HepG2 (cell line): Measurements from ENCODE around the gene ACOXL. TPM values are rescaled to one million over a fixed set of nuclear protein-coding genes. Genes with fewer than 3 reads are reported as not detected.
A peak's percentile ranks its signal among the peaks of the same experiment; 100 is the strongest.

Source experiments
- ATF7 ChIP-seq, 2 experiments: fragments of 450-650 bp in 1 of 2; sonication (generic) in 1 of 2; formaldehyde crosslinking in 1 of 2; IDR thresholded peaks; 2 replicates each; pipeline versions ENCODE4 v1.4.0 to v1.6.1; 2016 to 2020; ENCODE audit warnings: antibody characterized with exemption in 1 of 2, mild to moderate bottlenecking in 1 of 2, missing genetic modification reagents in 1 of 2
- ATF7-NPFF ChIP-seq: sonication (generic); formaldehyde crosslinking; IDR thresholded peaks from 2 replicates; pipeline ENCODE4 v1.8.1; 2023; ENCODE audit warnings: mild to moderate bottlenecking, low read depth, missing genetic modification reagents, moderate library complexity
- HMGXB3 ChIP-seq: sonication (generic); formaldehyde crosslinking; IDR thresholded peaks from 2 replicates; pipeline ENCODE4 v1.4.0; 2020; ENCODE audit warnings: missing genetic modification reagents, borderline replicate concordance
- HNRNPL ChIP-seq: fragments of 200-400 bp; formaldehyde crosslinking; IDR thresholded peaks from 2 replicates; pipeline ENCODE4 v1.6.1; 2017; ENCODE audit warnings: mild to moderate bottlenecking, low read depth, low read length
- IKZF5 ChIP-seq: IDR thresholded peaks from 2 replicates; pipeline ENCODE4 v1.6.1; 2018; ENCODE audit warnings: missing genetic modification reagents, mild to moderate bottlenecking, missing compliant biosample characterization
- KDM1A ChIP-seq: IDR thresholded peaks from 2 replicates; pipeline ENCODE4 v1.6.1; 2016; ENCODE audit warnings: missing compliant biosample characterization
- KDM5A ChIP-seq: fragments of 200-600 bp; sonication (generic); IDR thresholded peaks from 2 replicates; pipeline ENCODE4 v1.7.0; 2018; ENCODE audit warnings: antibody characterized with exemption, mild to moderate bottlenecking, low read length, borderline replicate concordance
- RAD21 ChIP-seq: fragments of 450-650 bp; formaldehyde crosslinking; IDR thresholded peaks from 2 replicates; pipeline ENCODE4 v1.5.0; 2020; ENCODE audit warnings: mild to moderate bottlenecking
- RFXANK ChIP-seq: IDR thresholded peaks from 2 replicates; pipeline ENCODE4 v1.6.1; 2016
- RXRA ChIP-seq: sonication (generic); formaldehyde crosslinking; IDR thresholded peaks from 2 replicates; pipeline ENCODE4 v1.5.1; 2020; ENCODE audit warnings: missing genetic modification reagents
- SCMH1 ChIP-seq: sonication (generic); formaldehyde crosslinking; IDR thresholded peaks from 2 replicates; pipeline ENCODE4 v1.9.0; 2021; ENCODE audit warnings: missing genetic modification reagents, mild to moderate bottlenecking, borderline replicate concordance
- SMAD9 ChIP-seq: sonication (generic); formaldehyde crosslinking; IDR thresholded peaks from 2 replicates; pipeline ENCODE4 v1.5.1; 2020; ENCODE audit warnings: mild to moderate bottlenecking, missing genetic modification reagents
- SP140L ChIP-seq: sonication (generic); formaldehyde crosslinking; IDR thresholded peaks from 2 replicates; pipeline ENCODE4 v1.4.0; 2020; ENCODE audit warnings: missing genetic modification reagents, borderline replicate concordance
- STAT5B ChIP-seq: sonication (generic); formaldehyde crosslinking; IDR thresholded peaks from 2 replicates; pipeline ENCODE4 v1.4.0; 2020; ENCODE audit warnings: missing genetic modification reagents
- XBP1 ChIP-seq: sonication (generic); formaldehyde crosslinking; IDR thresholded peaks from 2 replicates; pipeline ENCODE4 v1.5.0; 2020; ENCODE audit warnings: missing genetic modification reagents
- ZNF124 ChIP-seq: sonication (generic); formaldehyde crosslinking; IDR thresholded peaks from 2 replicates; pipeline ENCODE4 v1.4.0; 2020; ENCODE audit warnings: missing genetic modification reagents
- ZNF274 ChIP-seq: sonication (generic); formaldehyde crosslinking; IDR thresholded peaks from 2 replicates; pipeline ENCODE4 v1.5.1; 2020; ENCODE audit warnings: mild to moderate bottlenecking, missing genetic modification reagents
- ZNF563 ChIP-seq: sonication (generic); formaldehyde crosslinking; IDR thresholded peaks from 2 replicates; pipeline ENCODE4 v1.8.0; 2022; ENCODE audit warnings: mild to moderate bottlenecking, moderate library complexity, missing genetic modification reagents
- ZNF574 ChIP-seq: sonication (generic); formaldehyde crosslinking; IDR thresholded peaks from 2 replicates; pipeline ENCODE4 v1.4.0; 2020; ENCODE audit warnings: missing genetic modification reagents
- ZNF724P ChIP-seq: sonication (generic); formaldehyde crosslinking; IDR thresholded peaks from 2 replicates; pipeline ENCODE4 v1.8.0; 2022; ENCODE audit warnings: missing genetic modification reagents, borderline replicate concordance
- ZNF740 ChIP-seq: sonication (generic); formaldehyde crosslinking; IDR thresholded peaks from 2 replicates; pipeline ENCODE4 v1.4.0; 2020; ENCODE audit warnings: missing genetic modification reagents
- polyA plus RNA-seq, 8 experiments: library from polyadenylated mRNA; depleted of rRNA in 3 of 8; stranded (reverse) in 7 of 8; unstranded in 1 of 8; fragments of >200 nt; fragmentation: Illumina TruSeq in 4 of 8; extraction: Trizol in 4 of 8; gene quantifications; 2 replicates each; pipeline versions ENCODE4 v1.2.1 to v1.2.3, GENCODE V29; 2011 to 2016; ENCODE audit warnings: low read depth in 4 of 8, missing spikeins in 1 of 8, mixed read lengths in 1 of 8; ENCODE audit not compliant: insufficient read depth in 1 of 8
- total RNA-seq, 5 experiments: library from RNA; depleted of rRNA; stranded (reverse); fragments of >200 nt; fragmentation: Illumina TruSeq; extraction: Trizol; gene quantifications; 2 replicates each; pipeline ENCODE4 v1.2.3, GENCODE V29; 2016; ENCODE audit warnings: low read depth in 1 of 5

ACOXL gene
- total and polyA plus RNA-seq, 2 of the 13 experiments (the other 11 are each of a cell fraction or from before 2014, with no cell fraction given), result not detected

GRCh38 chr2:111121828-111122630 lies 389.7 kb downstream of the ACOXL start (continued):
- TF ChIP-seq SP140L (CRISPR knock-in tag) (0 out of 2 replicates have a peak, but pooled peaks have one; percentile 20), SMAD9 (CRISPR knock-in tag) (0 out of 2 replicates have a peak, but pooled peaks have one; percentile 64), RFXANK (no peak), RXRA (CRISPR knock-in tag) (peak; percentile 51; the same call in 1 of the 2 replicates), ATF7-NPFF (CRISPR knock-in tag) (peak; percentile 79), HNRNPL (peak; percentile 39; the same call in 1 of the 2 replicates), STAT5B (CRISPR knock-in tag) (0 out of 2 replicates have a peak, but pooled peaks have one; percentile 70), XBP1 (CRISPR knock-in tag) (0 out of 2 replicates have a peak, but pooled peaks have one; percentile 33), IKZF5 (CRISPR knock-in tag) (peak; percentile 35; the same call in 1 of the 2 replicates), ZNF563 (CRISPR knock-in tag) (peak; percentile 53; the same call in 1 of the 2 replicates), RAD21 (CRISPR knock-in tag) (no peak), ZNF274 (no peak), KDM1A (CRISPR knock-in tag) (no peak), ATF7 (IDR thresholded peaks at IDR 0.05) (no peak), ATF7 (CRISPR knock-in tag; IDR thresholded peaks at IDR 0.05) (no peak), ZNF724P (CRISPR knock-in tag) (peak; percentile 75; the same call in 1 of the 2 replicates), ZNF124 (no peak), ZNF574 (CRISPR knock-in tag) (0 out of 2 replicates have a peak, but pooled peaks have one; percentile 23), KDM5A (no peak; the same call in 1 of the 2 replicates), SCMH1 (CRISPR knock-in tag) (no peak), HMGXB3 (CRISPR knock-in tag) (no peak), ZNF740 (CRISPR knock-in tag) (no peak)
